Measurements from ENCODE around the gene MORN1.

The MORN1 gene

GRCh38 chr1:2384941-2385481, 6.3 kb downstream of the MORN1 start:
- peak; percentile 13 for DNase-seq

GRCh38 chr1:2384130-2384860, 7.1 kb downstream of the MORN1 start:
- DNase-seq: peak; percentile 4

- DNase-seq: peak; percentile 3
These were observed 7.8 kb downstream of the MORN1 start for GRCh38 chr1:2383576-2383975.

- DNase-seq: no peak
These were observed 8.6 kb downstream of the MORN1 start for GRCh38 chr1:2382621-2383361.

- DNase-seq: peak; percentile 75
These were observed 9.4 kb downstream of the MORN1 start for GRCh38 chr1:2381741-2382620.

- no peak for DNase-seq
These were observed 10.3 kb downstream of the MORN1 start for GRCh38 chr1:2380816-2381591.

- DNase-seq: peak; percentile 3
These were observed 11.5 kb downstream of the MORN1 start for GRCh38 chr1:2379733-2380404.

- peak; percentile 11 for DNase-seq
These were observed 12.2 kb downstream of the MORN1 start for GRCh38 chr1:2378956-2379732.

- DNase-seq: no peak
These were observed 12.9 kb downstream of the MORN1 start for GRCh38 chr1:2378441-2378851.

GRCh38 chr1:2377751-2378440, 13.5 kb downstream of the MORN1 start:
- no peak for DNase-seq

GRCh38 chr1:2376931-2377672, 14.3 kb downstream of the MORN1 start:
- DNase-seq: no peak

GRCh38 chr1:2376261-2376741, 15.1 kb downstream of the MORN1 start:
- no peak for DNase-seq

GRCh38 chr1:2375923-2376260, 15.5 kb downstream of the MORN1 start:
- no peak for DNase-seq

GRCh38 chr1:2375246-2375922, 16.0 kb downstream of the MORN1 start:
- peak; percentile 15 for DNase-seq

GRCh38 chr1:2374252-2375155, 16.9 kb downstream of the MORN1 start:
- DNase-seq: no peak

GRCh38 chr1:2373551-2374251, 17.7 kb downstream of the MORN1 start:
- peak; percentile 15 for DNase-seq

All from CD4-positive, alpha-beta T cell treated with Interleukin-15 for 1 hour (primary cell).